Stimulated activated CD4-positive, alpha-beta T cell treated with anti-CD3 and anti-CD28 coated beads, Interleukin-12 subunit alpha, Interleukin-12 subunit beta, amount 100 ng/mL, for 24 hours (primary cell): Measurements from ENCODE around the gene TAF6.

ENCODE experiments used
- DNase-seq, 2 experiments: peaks; one replicate each; pipeline ENCODE4 v3.0.0-alpha.2; 2020; ENCODE audit warnings: low read depth in 2 of 2

TAF6 gene

GRCh38 chr7:100072462-100072861, 46.7 kb downstream of the TAF6 start:
- DNase-seq = no peak

- no peak for DNase-seq
These were observed 48.0 kb downstream of the TAF6 start for GRCh38 chr7:100071018-100071723.

DNA sequence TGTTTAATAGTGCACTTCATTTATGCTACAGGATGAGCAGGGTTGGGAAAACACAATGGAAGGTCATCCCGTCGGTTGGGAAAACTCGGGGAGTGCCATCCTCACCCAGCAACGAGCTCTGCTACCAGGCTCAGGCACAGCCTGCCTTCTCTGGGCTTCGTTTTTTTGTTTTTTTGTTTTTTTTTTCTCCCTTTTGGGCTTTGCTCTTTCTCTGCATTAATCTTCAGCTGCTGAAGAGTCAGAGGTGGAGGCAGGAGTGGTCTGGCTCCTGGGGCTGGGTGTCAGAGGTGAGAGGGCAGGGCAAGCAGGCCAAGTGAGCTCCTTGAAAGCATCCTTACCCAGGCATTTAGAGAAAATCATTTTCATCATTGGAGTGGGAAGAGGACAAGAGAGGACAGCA, 49.2 kb downstream of the TAF6 start:
- DNase-seq = no peak

- no peak for DNase-seq
These were observed 52.2 kb downstream of the TAF6 start for GRCh38 chr7:100066953-100067352.

DNA sequence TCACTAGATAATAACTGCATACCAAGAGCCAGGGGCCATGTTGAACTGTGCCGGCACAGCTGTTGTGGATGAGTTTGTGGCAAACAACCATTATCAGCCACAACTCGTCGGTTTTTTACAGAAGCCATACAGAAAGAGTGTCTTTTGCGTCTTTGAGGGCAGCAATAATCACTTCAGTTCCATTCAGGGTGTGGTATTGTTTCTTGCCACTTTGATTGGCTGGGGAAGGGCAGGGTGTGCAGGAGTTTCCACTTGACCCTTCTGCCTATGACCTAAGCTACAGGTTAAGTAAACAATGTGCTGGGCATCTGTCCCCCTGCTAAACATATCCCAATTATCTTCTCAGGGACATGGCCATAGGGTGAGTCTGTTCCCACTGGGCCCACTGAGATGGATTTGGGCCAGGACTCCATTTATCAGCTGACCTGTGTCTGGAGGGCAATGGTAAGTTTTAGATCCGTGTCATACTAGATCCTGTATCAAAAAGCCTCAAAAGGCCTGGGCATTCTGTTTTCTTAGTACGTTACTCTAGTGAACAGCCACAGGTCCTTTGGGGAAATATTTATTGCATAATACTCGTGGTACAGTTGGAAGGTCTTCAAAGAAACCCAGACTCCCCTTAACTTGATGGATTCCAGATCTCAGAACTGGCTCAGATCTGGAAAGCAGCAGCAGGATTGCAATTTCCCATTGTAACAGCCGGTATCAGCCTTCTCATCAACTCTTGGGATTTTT, 53.5 kb downstream of the TAF6 start:
- DNase-seq = no peak

GRCh38 chr7:100064162-100064561, 55.0 kb downstream of the TAF6 start:
- no peak for DNase-seq

DNA sequence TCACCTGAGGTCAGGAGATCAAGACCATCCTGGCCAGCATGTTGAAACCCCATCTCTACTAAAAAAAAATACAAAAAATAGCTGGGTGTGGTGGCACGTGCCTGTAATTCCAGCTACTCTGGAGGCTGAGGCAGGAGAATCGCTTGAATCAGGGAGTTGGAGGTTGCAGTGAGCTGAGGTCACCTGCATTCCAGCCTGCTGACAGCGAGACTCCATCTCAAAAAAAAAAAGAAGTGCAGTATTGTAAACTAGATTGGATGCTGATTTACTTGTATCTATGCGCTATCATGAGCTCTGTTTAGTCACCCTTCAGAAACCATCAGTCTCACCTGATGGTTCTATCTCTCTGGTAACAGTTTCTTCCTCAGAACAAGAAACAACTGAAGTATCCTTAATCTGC, 55.8 kb downstream of the TAF6 start:
- DNase-seq = no peak

DNA sequence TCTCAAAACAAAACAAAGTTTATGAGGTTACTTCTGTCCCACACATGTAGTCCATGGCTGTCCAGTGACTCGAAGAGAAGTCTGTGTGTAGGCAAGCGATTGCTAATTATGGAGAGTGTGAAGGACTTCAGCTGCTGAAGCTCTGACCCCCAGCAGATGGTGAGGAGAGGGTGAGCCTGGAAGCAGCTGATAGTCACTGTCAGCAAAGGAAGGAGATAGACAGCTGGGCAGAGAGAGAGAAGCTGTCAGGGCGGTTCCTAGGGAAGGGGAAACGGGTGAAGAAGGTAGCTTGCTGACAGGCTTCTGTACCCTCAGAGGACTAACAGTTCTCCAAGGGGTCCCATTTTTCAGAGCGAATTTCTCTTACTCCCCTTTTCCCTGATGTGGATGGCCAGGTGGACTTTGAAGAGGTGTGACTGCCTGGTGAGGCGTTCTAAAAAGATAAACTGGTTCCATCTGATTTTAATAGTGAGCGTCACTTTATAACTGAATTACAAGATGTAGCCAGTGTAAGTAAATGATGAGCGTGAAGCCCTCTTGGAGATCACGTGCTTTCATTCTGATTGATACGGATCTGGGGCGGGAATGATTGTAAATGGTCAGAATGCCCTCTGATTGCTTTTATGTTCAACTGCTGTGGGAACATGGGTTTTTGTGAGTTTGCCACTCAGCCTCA, 57.5 kb downstream of the TAF6 start:
- DNase-seq = no peak

- DNase-seq = no peak
These were observed 59.9 kb downstream of the TAF6 start for GRCh38 chr7:100059251-100059739.
